Activated CD4-positive, CD25-positive, alpha-beta regulatory T cell (primary cell): Measurements from ENCODE around the gene GRAMD2B.

Experiments used
- DNase-seq, 4 experiments: peaks; one replicate each; lab custom pipeline; 2025; lab: John Stamatoyannopoulos, UW

The GRAMD2B gene

GRCh38 chr5:126543660-126544059 lies 120.5 kb downstream of the GRAMD2B start:
- DNase-seq, result no peak
